HEK293 (cell line): ENCODE data around the gene UCHL1.

Experiments
- CTCF ChIA-PET: fragments of 350-600 bp; formaldehyde crosslinking; extraction: SDS; loops from one replicate; lab custom pipeline; 2021; ENCODE audit warnings: antibody characterized with exemption; lab: Yijun Ruan, JAX
- POLR2A ChIA-PET: fragments of 300-600 bp; formaldehyde crosslinking; extraction: SDS; loops from one replicate; lab custom pipeline; 2020; ENCODE audit warnings: antibody characterized with exemption, inconsistent platforms; lab: Yijun Ruan, JAX
- H3K27ac ChIP-seq: fragments of 200-500 bp; sonication (Bioruptor generic); 2 replicates; pipeline ENCODE4 v1.5.1; 2014; ENCODE audit warnings: low read depth, low read length, control low read depth, inconsistent platforms; ENCODE audit errors: extremely low read depth
- H3K36me3 ChIP-seq, 2 experiments: fragments of 200-500 bp in 1 of 2; sonication (Bioruptor generic) in 1 of 2; 1 replicate in 1 of 2; 2 replicates in 1 of 2; pipeline ENCODE4 v1.5.1; 2014 to 2017; ENCODE audit warnings: inconsistent platforms in 2 of 2, low read length in 2 of 2; ENCODE audit not compliant: control insufficient read depth in 2 of 2, insufficient read depth in 1 of 2
- H3K4me1 ChIP-seq: fragments of 200-500 bp; sonication (Bioruptor generic); 2 replicates; pipeline ENCODE4 v1.5.1; 2014; ENCODE audit warnings: mild to moderate bottlenecking, low read length, inconsistent platforms; ENCODE audit not compliant: control insufficient read depth, insufficient read depth
- H3K4me3 ChIP-seq: 2 replicates; pipeline ENCODE4 v1.5.1; 2011; ENCODE audit warnings: low read depth, mild to moderate bottlenecking, control low read depth, low read length, moderate library complexity
- H3K9me3 ChIP-seq: fragments of 200-500 bp; sonication (Bioruptor generic); 2 replicates; pipeline ENCODE4 v1.5.1; 2014; ENCODE audit warnings: low read depth, low read length, inconsistent platforms; ENCODE audit not compliant: control insufficient read depth, insufficient read depth
- PRDM2 ChIP-seq: fragments of 450-650 bp; formaldehyde crosslinking; IDR thresholded peaks from 2 replicates; pipeline ENCODE4 v1.5.1; 2016; ENCODE audit warnings: missing biosample characterization, missing genetic modification characterization, borderline replicate concordance
- PRDM6 ChIP-seq: fragments of 450-650 bp; formaldehyde crosslinking; IDR thresholded peaks from 2 replicates; pipeline ENCODE4 v1.5.1; 2017; ENCODE audit warnings: missing biosample characterization, missing genetic modification characterization
- SCRT1 ChIP-seq: fragments of 450-650 bp; formaldehyde crosslinking; IDR thresholded peaks from 2 replicates; pipeline ENCODE4 v1.5.1; 2016; ENCODE audit warnings: missing biosample characterization, missing genetic modification characterization, borderline replicate concordance
- SCRT2 ChIP-seq: fragments of 450-650 bp; formaldehyde crosslinking; IDR thresholded peaks from 2 replicates; pipeline ENCODE4 v1.5.1; 2016; ENCODE audit warnings: missing biosample characterization, missing genetic modification characterization
- ZNF121 ChIP-seq: fragments of 450-650 bp; formaldehyde crosslinking; IDR thresholded peaks from 2 replicates; pipeline ENCODE4 v1.5.1; 2016; ENCODE audit warnings: missing biosample characterization, missing genetic modification characterization
- ZNF324 ChIP-seq: fragments of 450-650 bp; formaldehyde crosslinking; IDR thresholded peaks from 2 replicates; pipeline ENCODE4 v1.5.1; 2016; ENCODE audit warnings: missing biosample characterization, missing genetic modification characterization
- ZNF37A ChIP-seq: fragments of 450-650 bp; IDR thresholded peaks from 2 replicates; pipeline ENCODE4 v1.5.1; 2018; ENCODE audit warnings: missing biosample characterization, missing genetic modification characterization
- ZNF518A ChIP-seq: fragments of 450-650 bp; formaldehyde crosslinking; conservative IDR thresholded peaks from 2 replicates; pipeline ENCODE4 v1.5.1; 2016; ENCODE audit warnings: low read depth, missing biosample characterization, missing genetic modification characterization
- ZNF600 ChIP-seq: fragments of 450-650 bp; formaldehyde crosslinking; IDR thresholded peaks from 2 replicates; pipeline ENCODE4 v1.5.1; 2016; ENCODE audit warnings: missing biosample characterization, missing genetic modification characterization

UCHL1 gene

GRCh38 chr4:41209187-41209586 lies 47.5 kb upstream of the UCHL1 start (continued):
- TF ChIP-seq ZNF518A (tag by site-specific recombination) (0 out of 2 replicates have a peak, but pooled peaks have one; percentile 39), ZNF324 (tag by site-specific recombination) (no peak)

GRCh38 chr4:41209901-41210300 lies 46.8 kb upstream of the UCHL1 start:
- no peak for TF ChIP-seq PRDM2 (tag by site-specific recombination)
- peak; percentile 33; the same call in 1 of the 2 replicates for TF ChIP-seq ZNF600 (tag by site-specific recombination)
- Histone ChIP-seq H3K4me3 (no peak overlapping the region), H3K27ac (no peak overlapping the region), H3K9me3 (no peaks in the 10 kb centered on the region), H3K4me1 (no peaks in the 10 kb centered on the region), H3K36me3 (no peaks in the 10 kb centered on the region)
- POLR2A ChIA-PET, result no interaction called here
- CTCF ChIA-PET, result no interaction called here

- TF ChIP-seq SCRT1 (tag by site-specific recombination), result no peak
- peak; percentile 88 for TF ChIP-seq ZNF121 (tag by site-specific recombination)
- TF ChIP-seq SCRT2 (tag by site-specific recombination), result no peak
- no peak for TF ChIP-seq ZNF37A
- no peak for TF ChIP-seq PRDM6 (tag by site-specific recombination)
- H3K27ac ChIP-seq, result no peak overlapping the region
- POLR2A ChIA-PET, result interaction anchor here (0.9 kb wide), 1 partner anchor 45 kb away, joined by 3 read pairs; the partner anchor contains the start of gene UCHL1
- H3K9me3 ChIP-seq, result no peaks in the 10 kb centered on the region
- no peaks in the 10 kb centered on the region for H3K36me3 ChIP-seq
- peak overlapping the region; percentile 80; the same call in 1 of the 2 replicates for H3K4me3 ChIP-seq
- H3K4me1 ChIP-seq, result no peaks in the 10 kb centered on the region
- CTCF ChIA-PET, result interaction anchor here (0.7 to 4.0 kb wide), 17 partner anchors 8 to 421 kb away, joined by 3 to 57 read pairs (median 3); no protein-coding TSS in a partner anchor
Measured at GRCh38 chr4:41211951-41212615, 44.6 kb upstream of the UCHL1 start.
